HL-60 (cell line): Measurements from ENCODE around the gene PLCG1.

Source experiments
- DNase-seq, 2 experiments: peaks; one replicate each; pipeline ENCODE4 v3.0.0-alpha.2; 2010 to 2020; ENCODE audit warnings: low read depth in 1 of 2, low spot score in 1 of 2
- H3K27ac ChIP-seq: fragments of 250-450 bp; sonication (Bioruptor Pico); replicated peaks from 2 replicates; pipeline ENCODE4 v1.5.1; 2020; ENCODE audit warnings: mild to moderate bottlenecking, moderate library complexity
- H3K27me3 ChIP-seq: fragments of 250-450 bp; sonication (Bioruptor Pico); 2 replicates; pipeline ENCODE4 v1.5.1; 2021; ENCODE audit warnings: mild to moderate bottlenecking, moderate library complexity; ENCODE audit not compliant: insufficient read depth, poor library complexity, severe bottlenecking
- H3K4me3 ChIP-seq: replicated peaks from 2 replicates; pipeline ENCODE4 v1.5.1; 2011; ENCODE audit warnings: mild to moderate bottlenecking, control low read depth, low read length; ENCODE audit not compliant: insufficient read depth
- CTCF ChIP-seq: IDR thresholded peaks from one replicate; pipeline ENCODE4 v1.5.1; 2011; ENCODE audit warnings: low read length, control low read depth, inconsistent platforms; ENCODE audit not compliant: insufficient read depth
- GABPA ChIP-seq: IDR thresholded peaks from 2 replicates; pipeline ENCODE4 v1.6.1; 2012; ENCODE audit warnings: low read depth
- POLR2AphosphoS5 ChIP-seq: IDR thresholded peaks from 2 replicates; pipeline ENCODE4 v1.6.1; 2012; ENCODE audit warnings: low read depth
- SPI1 ChIP-seq: IDR thresholded peaks from 2 replicates; pipeline ENCODE4 v1.6.1; 2012; ENCODE audit warnings: low read depth, mild to moderate bottlenecking, borderline replicate concordance
- TF ChIP-seq, protein P1 (sequence below): IDR thresholded peaks from 2 replicates; pipeline ENCODE4 v1.6.1; 2012; ENCODE audit warnings: low read depth; ENCODE audit not compliant: insufficient replicate concordance

The PLCG1 gene

DNA sequence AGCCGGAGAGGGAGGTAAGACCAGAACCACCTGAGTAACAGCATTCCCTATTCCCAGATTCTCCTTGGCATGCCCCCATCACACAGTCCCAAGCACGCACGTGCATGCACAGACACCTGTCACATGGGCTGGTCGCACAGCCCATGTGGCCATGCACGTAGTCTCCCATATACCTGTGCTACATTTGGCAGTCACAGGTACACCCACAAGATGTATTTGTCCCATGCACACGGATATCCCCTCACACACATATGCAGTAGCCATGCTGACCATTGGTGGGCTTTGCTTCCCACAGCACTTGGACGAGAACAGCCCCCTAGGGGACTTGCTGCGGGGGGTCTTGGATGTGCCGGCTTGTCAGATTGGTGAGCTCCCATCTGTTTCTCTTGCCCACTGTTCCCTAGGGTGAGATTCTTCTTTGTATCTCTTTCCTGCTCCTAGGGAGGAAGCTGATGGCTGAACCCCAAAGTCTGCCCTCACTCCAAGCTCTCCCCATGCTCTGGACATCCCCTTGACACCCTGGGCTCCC is 31.9 kb downstream of the PLCG1 start:
- no peak for DNase-seq
- no peak overlapping the region for H3K4me3 ChIP-seq
- TF ChIP-seq GABPA: no peak
- no peak for TF ChIP-seq CTCF
- no peak for TF ChIP-seq POLR2AphosphoS5
- TF ChIP-seq SPI1: no peak
- TF ChIP-seq, protein P1, sequence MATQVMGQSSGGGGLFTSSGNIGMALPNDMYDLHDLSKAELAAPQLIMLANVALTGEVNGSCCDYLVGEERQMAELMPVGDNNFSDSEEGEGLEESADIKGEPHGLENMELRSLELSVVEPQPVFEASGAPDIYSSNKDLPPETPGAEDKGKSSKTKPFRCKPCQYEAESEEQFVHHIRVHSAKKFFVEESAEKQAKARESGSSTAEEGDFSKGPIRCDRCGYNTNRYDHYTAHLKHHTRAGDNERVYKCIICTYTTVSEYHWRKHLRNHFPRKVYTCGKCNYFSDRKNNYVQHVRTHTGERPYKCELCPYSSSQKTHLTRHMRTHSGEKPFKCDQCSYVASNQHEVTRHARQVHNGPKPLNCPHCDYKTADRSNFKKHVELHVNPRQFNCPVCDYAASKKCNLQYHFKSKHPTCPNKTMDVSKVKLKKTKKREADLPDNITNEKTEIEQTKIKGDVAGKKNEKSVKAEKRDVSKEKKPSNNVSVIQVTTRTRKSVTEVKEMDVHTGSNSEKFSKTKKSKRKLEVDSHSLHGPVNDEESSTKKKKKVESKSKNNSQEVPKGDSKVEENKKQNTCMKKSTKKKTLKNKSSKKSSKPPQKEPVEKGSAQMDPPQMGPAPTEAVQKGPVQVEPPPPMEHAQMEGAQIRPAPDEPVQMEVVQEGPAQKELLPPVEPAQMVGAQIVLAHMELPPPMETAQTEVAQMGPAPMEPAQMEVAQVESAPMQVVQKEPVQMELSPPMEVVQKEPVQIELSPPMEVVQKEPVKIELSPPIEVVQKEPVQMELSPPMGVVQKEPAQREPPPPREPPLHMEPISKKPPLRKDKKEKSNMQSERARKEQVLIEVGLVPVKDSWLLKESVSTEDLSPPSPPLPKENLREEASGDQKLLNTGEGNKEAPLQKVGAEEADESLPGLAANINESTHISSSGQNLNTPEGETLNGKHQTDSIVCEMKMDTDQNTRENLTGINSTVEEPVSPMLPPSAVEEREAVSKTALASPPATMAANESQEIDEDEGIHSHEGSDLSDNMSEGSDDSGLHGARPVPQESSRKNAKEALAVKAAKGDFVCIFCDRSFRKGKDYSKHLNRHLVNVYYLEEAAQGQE: no peak
- no peak overlapping the region for H3K27ac ChIP-seq
- H3K27me3 ChIP-seq: peaks cover 10% of the 10 kb centered on the region

DNA sequence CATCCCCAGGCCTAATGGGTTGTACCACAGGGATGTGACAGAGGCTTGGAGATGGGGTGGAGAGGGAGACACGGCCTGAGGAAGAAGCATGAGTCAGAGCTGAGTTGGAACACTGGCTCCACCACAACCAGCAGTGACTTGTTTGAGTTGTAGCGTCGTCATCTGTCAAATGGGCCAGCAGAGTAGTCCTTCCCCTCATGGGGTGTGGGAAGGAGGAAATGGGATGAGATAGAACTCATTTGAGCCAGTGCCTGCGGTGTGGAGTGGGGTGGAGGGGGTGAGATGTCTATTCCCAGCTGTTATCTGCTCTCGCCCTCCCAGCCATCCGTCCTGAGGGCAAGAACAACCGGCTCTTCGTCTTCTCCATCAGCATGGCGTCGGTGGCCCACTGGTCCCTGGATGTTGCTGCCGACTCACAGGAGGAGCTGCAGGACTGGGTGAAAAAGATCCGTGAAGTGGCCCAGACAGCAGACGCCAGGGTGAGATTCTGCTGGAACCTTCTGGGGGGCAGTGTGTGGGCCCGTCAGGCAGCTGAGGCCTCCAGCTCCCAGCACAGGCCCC is 32.5 kb downstream of the PLCG1 start:
- no peak for DNase-seq
- TF ChIP-seq, protein P1: no peak
- TF ChIP-seq SPI1: no peak
- TF ChIP-seq CTCF: no peak
- no peak for TF ChIP-seq POLR2AphosphoS5
- TF ChIP-seq GABPA: no peak
- Histone ChIP-seq H3K27ac (no peak overlapping the region), H3K27me3 (peaks cover 10% of the 10 kb centered on the region), H3K4me3 (no peak overlapping the region)

DNA sequence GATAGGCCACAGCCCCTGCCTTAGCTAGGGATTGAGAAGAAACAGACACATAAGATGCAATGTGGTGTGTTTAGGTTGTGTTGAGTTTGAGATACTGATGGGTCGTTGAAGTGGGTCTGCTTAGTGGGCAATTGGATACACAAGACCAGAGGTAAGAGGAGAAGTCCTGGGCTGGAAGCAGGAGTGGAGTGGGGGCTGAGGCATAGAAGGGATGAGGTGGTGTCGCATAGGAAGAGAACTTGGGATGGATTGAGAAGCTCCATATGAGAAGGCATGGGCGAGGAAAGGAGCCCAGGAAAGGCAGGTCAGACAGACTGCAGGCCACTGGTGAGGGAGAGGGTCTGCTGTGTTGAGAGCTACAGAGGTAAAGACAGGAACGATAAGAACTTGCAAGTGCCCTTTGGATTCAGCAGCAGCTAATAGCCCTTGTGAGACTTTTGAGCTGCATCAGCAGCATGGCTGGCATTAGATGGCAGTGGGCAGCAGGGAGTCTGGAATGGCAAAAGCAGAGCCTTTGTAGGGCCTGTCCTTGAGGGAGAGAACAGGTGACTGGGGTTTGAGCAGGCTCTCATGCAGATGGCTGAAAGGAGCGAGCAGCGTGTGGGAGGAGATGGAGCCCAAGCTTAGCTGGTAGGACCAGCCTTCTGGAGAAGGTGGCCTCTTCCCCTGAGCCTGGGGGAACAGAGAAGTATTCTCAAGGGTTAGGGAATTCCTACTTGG is 33.2 kb downstream of the PLCG1 start:
- DNase-seq: no peak
- H3K27me3 ChIP-seq: peaks cover 10% of the 10 kb centered on the region
- TF ChIP-seq SPI1 (no peak), POLR2AphosphoS5 (no peak), GABPA (no peak), CTCF (no peak)
- TF ChIP-seq, protein P1: no peak
- no peak overlapping the region for H3K4me3 ChIP-seq
- H3K27ac ChIP-seq: no peak overlapping the region
